ENCODE data around the gene PTPRN2.

Gene PTPRN2

DNA sequence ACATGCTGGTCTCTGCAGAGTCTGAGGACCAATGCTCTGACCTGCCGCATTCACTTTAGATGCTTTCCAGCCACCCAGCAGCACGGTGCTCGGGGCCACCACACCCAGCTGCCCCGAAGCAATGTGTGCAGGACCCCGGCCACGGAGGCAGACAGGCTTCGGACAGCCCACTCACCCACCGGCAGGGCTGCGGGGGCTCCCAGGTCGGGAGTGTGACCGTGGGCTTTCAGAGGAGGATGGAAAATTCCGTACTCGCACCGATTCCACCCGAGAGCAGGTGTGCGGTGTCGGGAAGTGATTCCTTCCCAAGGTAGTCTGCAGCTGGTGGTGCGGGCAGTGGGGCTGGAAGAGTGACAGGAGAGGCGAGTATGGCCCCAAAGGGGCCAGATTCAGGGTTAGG lies 1059.9 kb downstream of the PTPRN2 start:
- no peak for DNase-seq (ENCODE audit: low spot score)

GRCh38 chr7:157526913-157527634 lies 1060.5 kb downstream of the PTPRN2 start:
- DNase-seq (ENCODE audit: low spot score) = no peak

DNA sequence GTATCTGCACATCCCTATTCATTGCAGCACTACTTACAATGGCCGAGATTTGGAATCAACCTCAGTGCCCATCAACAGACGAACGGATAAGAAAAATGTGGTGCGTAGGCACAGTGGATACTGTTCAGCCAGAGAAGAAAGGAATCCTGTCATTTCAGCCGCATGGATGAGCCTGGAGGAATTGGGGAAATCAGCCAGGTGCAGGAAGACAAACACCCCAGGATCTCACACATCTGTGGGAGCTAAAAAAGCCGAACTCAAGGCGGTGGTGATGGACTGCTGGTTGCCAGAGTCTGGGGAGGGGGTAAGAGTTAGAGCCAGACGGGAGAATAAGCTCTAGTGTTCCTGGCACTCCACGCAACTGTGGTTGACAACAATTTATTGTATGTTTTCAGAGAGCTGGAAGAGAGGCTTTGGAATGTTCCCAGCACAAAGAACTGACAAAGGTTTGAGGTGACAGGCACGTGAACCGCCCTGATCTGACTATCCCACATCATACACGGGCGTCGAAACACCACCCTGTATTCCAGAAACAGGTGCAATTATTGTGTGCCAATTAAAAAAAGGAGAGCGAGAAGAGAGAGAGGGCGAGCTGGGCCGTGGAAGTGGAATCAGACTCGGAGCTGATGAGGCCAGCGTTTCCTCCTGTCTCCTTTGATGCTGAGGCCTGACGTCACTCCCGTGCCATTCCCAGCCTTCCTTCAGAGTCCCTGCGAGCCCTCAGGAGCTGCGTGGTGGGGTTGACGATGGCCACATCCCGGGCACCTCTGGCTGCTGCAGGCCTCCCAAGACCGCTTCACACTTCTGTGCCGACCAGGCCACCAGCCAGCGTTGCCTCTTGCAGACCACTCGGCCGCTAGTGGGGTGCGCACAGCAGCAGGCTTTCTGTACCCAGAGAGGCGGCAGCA lies 1061.4 kb downstream of the PTPRN2 start:
- no peak for DNase-seq (ENCODE audit: low spot score)

DNA sequence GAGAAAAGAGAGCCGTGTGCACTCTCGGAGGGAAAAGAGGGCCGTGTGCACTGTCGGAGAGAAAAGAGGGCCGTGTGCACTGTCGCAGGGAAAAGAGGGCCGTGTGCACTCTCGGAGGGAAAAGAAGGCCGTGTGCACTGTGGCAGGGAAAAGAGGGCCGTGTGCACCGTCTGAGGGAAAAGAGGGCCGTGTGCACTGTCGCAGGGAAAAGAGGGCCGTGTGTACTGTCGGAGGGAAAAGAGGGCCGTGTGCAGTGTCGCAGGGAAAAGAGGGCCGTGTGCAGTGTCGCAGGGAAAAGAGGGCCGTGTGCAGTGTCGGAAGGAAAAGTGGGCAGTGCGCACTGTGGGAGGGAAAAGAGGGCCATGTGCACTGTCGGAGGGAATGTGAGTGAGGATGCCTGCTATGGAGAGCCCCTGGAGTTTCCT lies 1062.1 kb downstream of the PTPRN2 start:
- DNase-seq (ENCODE audit: low spot score) = no peak

DNA sequence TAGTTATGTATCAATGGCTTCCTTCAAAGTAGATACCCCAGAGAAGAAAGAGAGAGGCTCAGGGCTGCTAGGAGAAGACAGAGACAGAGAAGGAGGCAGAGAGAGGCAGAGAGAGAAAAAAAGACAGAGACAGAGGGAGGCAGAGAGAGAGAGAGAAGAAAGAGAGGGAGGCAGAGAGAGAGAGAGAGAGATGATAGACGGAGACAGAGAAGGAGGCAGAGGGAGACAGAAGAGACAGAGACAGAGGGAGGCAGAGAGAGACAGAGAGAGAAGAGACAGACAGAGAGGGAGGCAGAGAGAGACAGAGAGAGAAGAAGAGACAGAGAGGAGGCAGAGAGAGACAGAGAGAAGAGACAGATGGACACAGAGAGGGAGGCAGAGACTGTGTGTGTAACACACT lies 1062.9 kb downstream of the PTPRN2 start:
- no peak for DNase-seq (ENCODE audit: low spot score)

DNA sequence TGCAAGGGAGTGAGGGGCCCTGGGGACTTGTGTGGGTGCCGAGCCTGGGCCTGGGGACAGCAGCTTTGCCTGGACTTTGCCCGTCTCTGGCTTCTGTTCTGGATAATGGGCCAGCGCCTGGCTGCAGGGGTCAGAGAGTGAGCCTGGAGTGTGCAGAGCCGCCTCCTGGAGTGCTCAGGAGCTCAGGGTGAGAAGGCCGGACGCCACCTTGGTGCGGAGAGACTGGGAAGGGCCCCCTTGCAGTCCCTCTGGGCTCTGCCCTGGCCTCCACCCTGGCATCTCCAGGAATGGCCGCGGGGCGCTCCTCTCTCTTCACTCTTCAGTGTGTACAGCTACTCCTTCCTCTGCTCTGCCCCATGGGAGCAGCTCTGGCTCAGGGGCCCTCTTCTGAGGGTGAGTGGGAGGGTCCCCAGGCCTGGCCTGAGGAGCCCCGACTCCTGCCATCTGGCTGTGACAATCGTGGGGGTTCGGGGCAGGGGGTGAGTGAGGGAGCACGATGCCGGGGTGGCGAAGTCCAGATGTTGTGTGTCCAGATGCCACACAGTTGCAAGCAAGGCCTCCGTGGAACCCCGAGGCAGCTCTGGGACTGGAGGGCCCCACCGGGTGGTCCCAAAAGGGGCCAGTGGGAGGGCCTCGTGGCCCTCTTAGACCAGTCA lies 1063.7 kb downstream of the PTPRN2 start:
- no peak for DNase-seq (ENCODE audit: low spot score)

DNA sequence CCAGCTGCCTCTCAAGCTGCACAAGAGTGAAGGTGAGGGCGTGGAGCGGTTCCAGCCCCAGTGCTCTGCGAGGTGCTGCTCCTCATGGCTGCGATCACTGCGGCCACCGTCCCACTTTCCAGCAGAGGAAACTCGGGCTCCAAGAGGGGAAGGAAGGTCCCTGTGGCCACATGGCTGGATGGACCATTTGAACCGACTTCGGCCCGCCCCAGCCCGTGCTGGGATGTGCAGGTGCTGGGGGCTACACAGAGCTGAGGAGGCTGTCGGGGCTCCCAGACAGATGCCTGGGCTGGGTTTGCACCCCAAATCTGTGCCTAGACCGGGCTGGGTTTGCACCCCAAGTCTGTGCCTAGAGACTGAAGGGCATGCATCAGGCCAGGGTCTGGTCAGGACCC lies 1064.3 kb downstream of the PTPRN2 start:
- DNase-seq (ENCODE audit: low spot score) = no peak

DNA sequence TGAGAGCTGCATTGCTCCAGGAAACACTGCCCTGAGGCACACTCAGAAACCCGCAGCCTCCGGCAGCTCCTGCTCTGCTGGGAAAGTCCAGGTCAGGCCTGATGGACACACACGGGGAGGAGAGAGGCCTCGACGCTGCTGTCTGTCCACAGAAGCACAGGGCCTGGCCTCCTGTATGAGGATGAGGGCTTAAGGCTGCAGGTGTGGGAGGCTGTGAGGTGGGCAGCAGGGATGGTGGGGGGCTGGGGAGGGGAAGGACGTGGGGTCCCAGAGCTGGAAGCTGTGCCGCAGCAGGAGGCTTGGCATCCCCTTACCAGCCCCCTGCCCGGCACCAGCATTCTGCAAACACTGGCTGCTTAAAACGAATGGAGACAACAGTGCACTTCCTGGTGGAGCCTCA lies 1064.7 kb downstream of the PTPRN2 start:
- no peak for DNase-seq (ENCODE audit: low spot score)

DNA sequence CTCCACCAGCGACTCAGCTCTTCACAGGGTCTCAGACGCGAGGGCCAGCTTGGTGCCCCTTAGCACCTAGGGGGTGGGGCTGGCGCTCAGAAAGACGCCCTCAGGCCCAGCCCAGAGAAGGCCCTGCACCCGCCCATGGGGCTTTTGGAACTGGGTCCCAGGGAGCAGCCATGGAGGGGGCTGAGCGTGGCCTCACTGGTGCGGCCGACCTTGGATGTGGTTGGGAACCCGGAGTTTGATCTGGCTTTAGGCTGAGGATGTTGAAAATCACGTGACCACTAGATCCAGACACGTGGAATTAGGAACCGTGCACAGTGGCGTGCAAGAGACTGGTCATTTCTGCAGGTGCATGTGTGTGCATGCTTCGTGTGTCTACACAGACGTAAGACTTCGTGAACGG lies 1065.4 kb downstream of the PTPRN2 start:
- no peak for DNase-seq (ENCODE audit: low spot score)

DNA sequence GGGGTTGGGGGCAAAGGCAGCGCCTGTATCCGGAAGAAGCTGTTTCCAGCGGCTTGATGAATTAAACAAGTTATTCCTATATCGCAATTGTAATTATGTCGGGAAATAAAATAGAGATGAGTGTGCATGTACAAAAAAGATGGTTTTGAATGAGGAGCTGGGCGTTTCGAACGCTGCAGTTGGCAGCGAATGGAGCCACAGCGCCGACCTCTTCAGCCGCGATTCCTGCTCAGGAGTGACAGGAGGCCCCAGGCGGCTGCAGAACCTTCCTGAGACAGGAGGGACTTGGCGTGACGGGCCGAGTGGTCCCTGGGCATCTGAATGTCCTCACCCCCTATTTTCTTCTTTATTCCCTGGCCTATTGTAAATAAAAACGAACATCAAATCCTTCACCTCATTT lies 1065.9 kb downstream of the PTPRN2 start:
- no peak for DNase-seq (ENCODE audit: low spot score)

DNA sequence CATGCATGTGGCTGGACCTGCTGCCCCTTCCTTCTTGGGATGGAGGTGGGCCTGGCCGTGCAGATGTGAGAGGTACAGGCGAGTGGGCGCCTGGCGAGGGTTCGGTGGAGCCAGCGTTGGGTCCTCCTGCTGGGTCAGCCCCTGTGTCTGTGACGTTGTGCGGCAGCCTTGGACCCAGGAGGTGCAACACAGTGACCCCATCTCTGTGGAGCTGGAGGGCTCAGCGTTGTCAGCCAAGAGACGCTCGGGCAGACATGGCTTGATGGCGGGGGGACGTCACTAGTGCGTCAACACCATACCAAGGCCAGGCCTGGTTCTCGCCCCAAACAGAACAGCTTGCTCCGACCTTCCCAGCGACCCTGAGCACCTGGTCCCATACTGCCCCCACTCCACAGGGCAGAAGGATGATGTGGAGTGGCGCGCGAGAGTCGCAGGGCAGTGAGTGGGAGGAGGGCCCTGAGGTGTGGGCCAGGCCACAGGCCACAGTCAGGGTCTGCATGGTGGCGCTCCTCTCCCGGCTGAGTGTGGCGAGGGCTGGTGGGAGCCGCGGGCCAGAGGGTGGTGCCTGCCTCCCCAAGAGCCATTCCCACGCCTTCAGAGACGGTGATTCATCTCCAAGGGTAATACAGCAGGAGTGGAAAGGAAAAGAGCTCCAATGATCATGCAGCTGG lies 1066.4 kb downstream of the PTPRN2 start:
- DNase-seq (ENCODE audit: low spot score) = no peak

DNA sequence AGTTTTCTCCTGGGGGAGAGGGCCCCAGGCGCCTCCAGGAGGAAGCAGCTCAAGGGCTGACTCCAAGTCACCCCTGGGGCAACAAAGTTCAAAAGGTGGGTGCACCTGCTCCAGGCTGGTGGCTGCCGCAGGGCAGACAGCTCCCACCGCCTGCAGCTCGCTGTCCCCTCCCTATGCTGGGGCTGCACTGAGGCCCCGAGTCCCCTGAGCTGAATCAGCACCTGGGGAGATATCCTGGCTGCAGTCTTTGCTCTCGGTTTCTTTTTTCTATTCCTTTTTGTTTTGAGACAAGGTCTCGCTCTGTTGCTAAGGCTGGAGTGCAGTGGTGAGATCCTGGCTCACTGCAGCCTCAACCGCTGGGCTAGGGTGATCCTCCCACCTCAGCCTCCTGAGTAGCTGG lies 1067.4 kb downstream of the PTPRN2 start:
- DNase-seq (ENCODE audit: low spot score) = no peak

DNA sequence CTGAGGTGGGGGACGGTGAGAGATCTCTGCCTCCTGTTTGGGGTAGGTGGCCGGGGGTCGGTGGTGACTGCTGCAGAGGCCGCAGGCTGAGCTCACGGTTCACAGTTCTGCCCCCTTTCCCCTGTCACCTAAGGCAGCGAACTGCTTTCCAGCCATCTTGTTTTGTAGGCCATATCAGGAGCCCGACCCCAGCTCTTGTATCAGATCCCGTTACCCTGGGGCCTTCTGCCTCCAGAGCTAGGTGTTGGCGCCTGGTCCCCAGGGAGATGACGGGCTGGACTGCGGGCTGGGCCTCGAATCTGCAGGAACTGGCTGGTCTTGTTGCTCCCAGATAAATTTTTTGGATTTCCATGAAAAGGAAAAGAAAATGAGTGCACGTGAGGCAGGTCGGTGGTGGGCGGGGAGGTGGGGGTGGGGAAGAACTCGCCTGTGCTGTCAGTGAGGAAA lies 1067.8 kb downstream of the PTPRN2 start:
- DNase-seq (ENCODE audit: low spot score) = no peak

DNA sequence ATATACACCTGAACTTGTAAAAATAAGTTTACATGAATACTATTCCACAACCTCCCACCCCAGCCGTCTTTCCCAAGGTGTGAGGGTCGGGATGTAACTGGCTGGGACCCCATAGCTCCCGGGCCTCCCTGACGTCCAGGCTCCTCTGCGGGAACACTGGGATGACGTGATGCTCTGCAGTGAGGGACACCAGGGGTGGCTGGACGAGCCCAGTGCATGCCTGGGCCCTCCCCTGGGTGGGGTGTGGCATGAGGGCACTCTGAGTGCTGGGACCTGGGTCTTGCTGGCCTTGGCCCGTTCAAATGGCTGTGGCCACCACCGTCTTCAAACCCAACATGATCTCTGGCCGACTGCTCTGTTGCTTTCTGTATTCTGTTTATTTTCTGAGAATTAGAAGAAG lies 1068.4 kb downstream of the PTPRN2 start:
- no peak for DNase-seq (ENCODE audit: low spot score)

GRCh38 chr7:157518514-157519175 lies 1069.0 kb downstream of the PTPRN2 start:
- no peak for DNase-seq (ENCODE audit: low spot score)

GRCh38 chr7:157517782-157518513 lies 1069.7 kb downstream of the PTPRN2 start:
- DNase-seq (ENCODE audit: low spot score) = no peak

GRCh38 chr7:157516911-157517781 lies 1070.5 kb downstream of the PTPRN2 start:
- no peak for DNase-seq (ENCODE audit: low spot score)

DNA sequence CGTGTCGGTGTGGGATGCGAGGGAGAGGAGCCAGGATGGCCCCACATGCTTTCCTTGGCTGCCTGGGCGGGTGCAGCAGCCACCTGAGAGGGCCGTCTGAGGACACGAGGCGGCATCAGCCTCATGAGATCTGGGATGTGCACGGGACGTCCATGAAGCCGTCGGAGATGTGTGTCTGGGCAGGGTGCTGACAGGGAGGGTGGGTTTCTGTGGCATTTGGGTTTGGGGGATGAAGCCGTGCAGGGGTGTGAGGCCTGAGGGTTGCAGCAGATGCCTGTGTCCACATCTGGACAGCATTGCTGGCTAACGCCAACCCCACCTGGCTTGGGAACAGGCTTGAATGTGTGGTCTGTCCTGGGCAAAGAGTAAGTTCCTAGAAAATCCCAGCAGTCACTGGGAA lies 1071.3 kb downstream of the PTPRN2 start:
- DNase-seq (ENCODE audit: low spot score) = no peak

DNA sequence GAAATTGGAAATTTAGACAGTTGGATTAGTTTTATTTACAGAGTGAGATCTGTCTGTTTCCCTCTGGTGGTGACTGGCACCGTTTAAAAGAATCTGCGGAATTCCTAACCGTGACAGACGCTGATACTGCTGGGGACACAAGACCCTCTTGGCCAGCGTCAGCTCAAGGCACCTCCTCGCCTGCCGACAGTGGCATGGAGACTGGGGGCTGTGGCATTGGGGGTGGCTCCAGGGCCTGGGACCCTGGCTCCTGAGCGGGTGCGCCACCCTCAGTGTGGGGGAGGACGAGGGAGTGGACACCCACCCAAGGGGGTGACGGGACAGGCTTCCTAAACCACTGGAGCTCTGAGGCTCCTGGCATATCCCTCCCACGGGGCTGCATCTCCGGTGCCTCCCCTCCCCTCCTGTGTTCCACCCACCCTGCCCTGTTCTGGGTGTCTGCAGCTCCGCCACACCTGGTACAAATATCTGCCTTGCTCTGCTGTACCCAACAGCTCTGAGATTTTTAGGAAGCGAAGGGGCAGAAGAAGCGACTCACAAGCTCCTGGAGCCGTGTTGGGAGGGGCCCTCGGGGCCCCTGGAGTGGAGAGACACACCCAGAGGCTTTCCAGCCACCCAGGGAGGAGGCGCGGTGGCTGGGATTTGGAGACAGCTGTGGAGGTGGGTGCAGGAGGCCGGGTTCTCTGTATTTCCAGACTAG lies 1072.1 kb downstream of the PTPRN2 start:
- no peak for DNase-seq (ENCODE audit: low spot score)
